Kidney epithelial cell (primary cell): ENCODE measurements around the gene PHF11. TPM values are rescaled to one million over a fixed set of nuclear protein-coding genes. Genes with fewer than 3 reads are reported as not detected.

ENCODE experiments used
- DNase-seq: peaks from one replicate; pipeline ENCODE4 v3.0.0-alpha.2; 2010; ENCODE audit warnings: low read depth
- H3K27me3 ChIP-seq: 2 replicates; pipeline ENCODE4 v1.6.0; 2011; ENCODE audit warnings: low read length; ENCODE audit not compliant: control insufficient read depth, insufficient read depth
- H3K36me3 ChIP-seq: 2 replicates; pipeline ENCODE4 v1.5.1; 2011; ENCODE audit warnings: low read length; ENCODE audit not compliant: control insufficient read depth, insufficient read depth
- H3K4me3 ChIP-seq: 2 replicates; pipeline ENCODE4 v1.5.1; 2011; ENCODE audit warnings: low read depth, mild to moderate bottlenecking, control low read depth, low read length
- CTCF ChIP-seq: IDR thresholded peaks from 2 replicates; pipeline ENCODE4 v1.5.1; 2011; ENCODE audit warnings: mild to moderate bottlenecking, moderate library complexity, low read length, control low read depth, inconsistent platforms; ENCODE audit not compliant: insufficient read depth, poor library complexity, severe bottlenecking
- total RNA-seq: library from RNA; depleted of rRNA; stranded (reverse); fragments of >200 nt; gene quantifications from 2 replicates; pipeline ENCODE4 v1.2.3, GENCODE V29; 2015

The PHF11 gene
- total RNA-seq, 1 donor from 2014 or later, result 24.9 TPM

GRCh38 chr13:49533591-49534269 lies 38.0 kb downstream of the PHF11 start:
- TF ChIP-seq CTCF, result no peak
- H3K4me3 ChIP-seq, result no peak overlapping the region
- no peaks in the 10 kb centered on the region for H3K27me3 ChIP-seq
- DNase-seq, result no peak
- no peaks in the 10 kb centered on the region for H3K36me3 ChIP-seq

- Histone ChIP-seq H3K27me3 (no peaks in the 10 kb centered on the region), H3K36me3 (no peaks in the 10 kb centered on the region), H3K4me3 (no peak overlapping the region)
- no peak for TF ChIP-seq CTCF
- DNase-seq, result no peak
Observed at GRCh38 chr13:49536144-49536873, 40.6 kb downstream of the PHF11 start.

GRCh38 chr13:49538404-49538803 lies 42.7 kb downstream of the PHF11 start:
- Histone ChIP-seq H3K27me3 (no peaks in the 10 kb centered on the region), H3K36me3 (no peaks in the 10 kb centered on the region), H3K4me3 (no peak overlapping the region)
- no peak for DNase-seq
- TF ChIP-seq CTCF, result no peak

- DNase-seq, result no peak
- no peak for TF ChIP-seq CTCF
- no peaks in the 10 kb centered on the region for H3K27me3 ChIP-seq
- H3K36me3 ChIP-seq, result no peaks in the 10 kb centered on the region
- no peak overlapping the region for H3K4me3 ChIP-seq
Observed at GRCh38 chr13:49539313-49539712, 43.6 kb downstream of the PHF11 start.

- Histone ChIP-seq H3K4me3 (no peak overlapping the region), H3K27me3 (no peaks in the 10 kb centered on the region), H3K36me3 (no peaks in the 10 kb centered on the region)
- TF ChIP-seq CTCF, result no peak
- no peak for DNase-seq
Observed at GRCh38 chr13:49539746-49540145, 44.0 kb downstream of the PHF11 start.
